HEK293 (cell line): Measurements from ENCODE around the gene AUP1.

Experiments used
- CTCF ChIA-PET: fragments of 350-600 bp; formaldehyde crosslinking; extraction: SDS; loops from one replicate; lab custom pipeline; 2021; ENCODE audit warnings: antibody characterized with exemption; lab: Yijun Ruan, JAX
- POLR2A ChIA-PET: fragments of 300-600 bp; formaldehyde crosslinking; extraction: SDS; loops from one replicate; lab custom pipeline; 2020; ENCODE audit warnings: antibody characterized with exemption, inconsistent platforms; lab: Yijun Ruan, JAX
- H3K27ac ChIP-seq: fragments of 200-500 bp; sonication (Bioruptor generic); 2 replicates; pipeline ENCODE4 v1.5.1; 2014; ENCODE audit warnings: low read depth, low read length, control low read depth, inconsistent platforms; ENCODE audit errors: extremely low read depth
- H3K36me3 ChIP-seq, 2 experiments: fragments of 200-500 bp in 1 of 2; sonication (Bioruptor generic) in 1 of 2; 1 replicate in 1 of 2; 2 replicates in 1 of 2; pipeline ENCODE4 v1.5.1; 2014 to 2017; ENCODE audit warnings: inconsistent platforms in 2 of 2, low read length in 2 of 2; ENCODE audit not compliant: control insufficient read depth in 2 of 2, insufficient read depth in 1 of 2
- H3K4me1 ChIP-seq: fragments of 200-500 bp; sonication (Bioruptor generic); 2 replicates; pipeline ENCODE4 v1.5.1; 2014; ENCODE audit warnings: mild to moderate bottlenecking, low read length, inconsistent platforms; ENCODE audit not compliant: control insufficient read depth, insufficient read depth
- H3K4me3 ChIP-seq: 2 replicates; pipeline ENCODE4 v1.5.1; 2011; ENCODE audit warnings: low read depth, mild to moderate bottlenecking, control low read depth, low read length, moderate library complexity
- H3K9me3 ChIP-seq: fragments of 200-500 bp; sonication (Bioruptor generic); 2 replicates; pipeline ENCODE4 v1.5.1; 2014; ENCODE audit warnings: low read depth, low read length, inconsistent platforms; ENCODE audit not compliant: control insufficient read depth, insufficient read depth
- BCL11B ChIP-seq: fragments of 450-650 bp; formaldehyde crosslinking; IDR thresholded peaks from 2 replicates; pipeline ENCODE4 v1.5.1; 2016; ENCODE audit warnings: low read depth, missing biosample characterization, missing genetic modification characterization
- GFI1B ChIP-seq: fragments of 450-650 bp; formaldehyde crosslinking; IDR thresholded peaks from 2 replicates; pipeline ENCODE4 v1.5.1; 2016; ENCODE audit warnings: missing biosample characterization, missing genetic modification characterization
- GLI2 ChIP-seq: fragments of 450-650 bp; formaldehyde crosslinking; IDR thresholded peaks from 2 replicates; pipeline ENCODE4; 2017; ENCODE audit warnings: missing biosample characterization, missing genetic modification characterization, low read depth, borderline replicate concordance
- GLIS2 ChIP-seq: fragments of 450-650 bp; formaldehyde crosslinking; IDR thresholded peaks from 2 replicates; pipeline ENCODE4 v1.5.1; 2016; ENCODE audit warnings: missing biosample characterization, missing genetic modification characterization
- TRIM28 ChIP-seq: IDR thresholded peaks from 2 replicates; pipeline ENCODE4 v1.6.1; 2011; ENCODE audit warnings: low read length, control low read depth, borderline replicate concordance
- ZNF146 ChIP-seq: fragments of 450-650 bp; formaldehyde crosslinking; IDR thresholded peaks from 2 replicates; pipeline ENCODE4 v1.5.1; 2016; ENCODE audit warnings: missing biosample characterization, missing genetic modification characterization
- ZNF155 ChIP-seq: fragments of 450-650 bp; formaldehyde crosslinking; IDR thresholded peaks from 2 replicates; pipeline ENCODE4 v1.5.1; 2016; ENCODE audit warnings: missing biosample characterization, missing genetic modification characterization
- ZNF16 ChIP-seq: fragments of 450-650 bp; formaldehyde crosslinking; IDR thresholded peaks from 2 replicates; pipeline ENCODE4 v1.5.1; 2016; ENCODE audit warnings: low read depth, missing biosample characterization, missing genetic modification characterization
- ZNF2 ChIP-seq: fragments of 450-650 bp; formaldehyde crosslinking; IDR thresholded peaks from 2 replicates; pipeline ENCODE4 v1.5.1; 2016; ENCODE audit warnings: missing biosample characterization, missing genetic modification characterization
- ZNF23 ChIP-seq: fragments of 450-650 bp; formaldehyde crosslinking; IDR thresholded peaks from 2 replicates; pipeline ENCODE4 v1.5.1; 2016; ENCODE audit warnings: missing biosample characterization, missing genetic modification characterization, borderline replicate concordance
- ZNF416 ChIP-seq: fragments of 450-650 bp; formaldehyde crosslinking; IDR thresholded peaks from 2 replicates; pipeline ENCODE4 v1.5.1; 2016; ENCODE audit warnings: missing biosample characterization, missing genetic modification characterization
- ZNF426 ChIP-seq: fragments of 450-650 bp; formaldehyde crosslinking; IDR thresholded peaks from 2 replicates; pipeline ENCODE4 v1.5.1; 2017; ENCODE audit warnings: missing biosample characterization, missing genetic modification characterization, mild to moderate bottlenecking, inconsistent platforms, moderate library complexity
- ZNF558 ChIP-seq: fragments of 450-650 bp; formaldehyde crosslinking; IDR thresholded peaks from 2 replicates; pipeline ENCODE4 v1.5.1; 2016; ENCODE audit warnings: missing biosample characterization, missing genetic modification characterization
- ZNF585B ChIP-seq: fragments of 450-650 bp; formaldehyde crosslinking; IDR thresholded peaks from 2 replicates; pipeline ENCODE4 v1.5.1; 2016; ENCODE audit warnings: missing biosample characterization, missing genetic modification characterization
- ZNF624 ChIP-seq: fragments of 450-650 bp; formaldehyde crosslinking; IDR thresholded peaks from 2 replicates; pipeline ENCODE4 v1.5.1; 2017; ENCODE audit warnings: missing biosample characterization, missing genetic modification characterization
- ZNF639 ChIP-seq: fragments of 450-650 bp; formaldehyde crosslinking; IDR thresholded peaks from 2 replicates; pipeline ENCODE4 v1.5.1; 2016; ENCODE audit warnings: missing biosample characterization, missing genetic modification characterization
- ZNF747 ChIP-seq: fragments of 450-650 bp; formaldehyde crosslinking; IDR thresholded peaks from 2 replicates; pipeline ENCODE4 v1.5.1; 2016; ENCODE audit warnings: missing biosample characterization, missing genetic modification characterization
- ZNF791 ChIP-seq: fragments of 450-650 bp; formaldehyde crosslinking; IDR thresholded peaks from 2 replicates; pipeline ENCODE4 v1.5.1; 2016; ENCODE audit warnings: missing biosample characterization, missing genetic modification characterization
- ZSCAN16 ChIP-seq: fragments of 450-650 bp; formaldehyde crosslinking; IDR thresholded peaks from 2 replicates; pipeline ENCODE4 v1.5.1; 2016; ENCODE audit warnings: missing biosample characterization, missing genetic modification characterization
- TF ChIP-seq, protein P1 (sequence below): fragments of 450-650 bp; formaldehyde crosslinking; IDR thresholded peaks from 2 replicates; pipeline ENCODE4 v1.5.1; 2017; ENCODE audit warnings: missing biosample characterization, missing genetic modification characterization
- TF ChIP-seq, protein P2 (sequence below): fragments of 450-650 bp; IDR thresholded peaks from 2 replicates; pipeline ENCODE4 v1.5.1; 2018; ENCODE audit warnings: missing biosample characterization, missing genetic modification characterization
- TF ChIP-seq, protein P3 (sequence below): fragments of 450-650 bp; formaldehyde crosslinking; IDR thresholded peaks from 2 replicates; pipeline ENCODE4 v1.5.1; 2016; ENCODE audit warnings: missing biosample characterization, missing genetic modification characterization

The AUP1 gene

DNA sequence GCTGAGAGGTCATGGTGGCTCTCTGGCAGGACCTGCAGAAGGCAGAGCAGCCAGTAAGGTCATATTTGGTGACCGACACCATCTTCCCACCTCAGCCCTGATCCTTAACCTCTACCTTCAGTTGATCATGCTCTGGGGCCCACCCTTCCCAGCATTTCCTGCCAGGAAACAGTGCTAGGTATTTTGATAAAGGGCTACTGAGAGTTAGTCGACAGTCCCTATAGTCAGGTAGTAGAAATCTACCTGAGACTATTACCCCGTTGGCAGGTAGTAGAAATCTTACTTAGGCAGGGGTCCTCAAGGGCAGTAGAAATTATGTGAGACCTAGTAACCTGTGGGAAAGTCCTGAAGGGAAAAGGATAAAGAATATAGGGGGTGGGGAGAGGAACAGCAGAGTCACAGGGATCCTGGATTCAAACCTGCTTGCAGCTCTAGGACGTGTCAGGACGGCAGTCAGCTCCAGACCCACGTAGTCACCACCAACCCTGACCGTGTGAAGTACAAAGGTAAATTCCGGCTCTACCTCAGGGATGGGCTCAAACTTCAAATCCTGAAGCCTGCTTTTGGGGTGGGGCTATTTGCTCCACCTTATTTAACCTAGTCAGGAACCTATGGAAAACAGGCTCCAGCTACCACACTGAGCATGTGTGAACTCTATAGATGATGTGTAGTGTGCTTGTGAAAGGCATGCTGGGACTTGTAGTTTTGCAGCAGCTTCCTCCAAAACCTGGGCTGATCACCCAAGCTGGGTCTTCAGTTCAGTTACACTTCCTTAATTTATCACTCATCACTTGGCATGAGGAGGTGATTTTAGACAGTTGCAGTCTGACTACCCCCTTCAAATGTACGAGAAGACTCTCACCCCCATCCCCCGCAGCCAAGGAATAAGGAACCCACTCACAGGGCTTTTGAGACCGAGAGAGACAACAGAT is 3.5 kb downstream of the AUP1 start, which contains the start of gene DQX1 (continued):
- TF ChIP-seq ZNF639 (tag by site-specific recombination) (no peak), TRIM28 (peak; percentile 65; the same call in 1 of the 2 replicates)

- POLR2A ChIA-PET, result interaction anchor here (1.0 to 1.4 kb wide), 3 partner anchors 17 to 51 kb away, joined by 5 to 9 read pairs (median 6); partner anchors contain the start of genes CCDC142, PCGF1 and TTC31
Observed at GRCh38 chr2:74524955-74525716, 4.4 kb downstream of the AUP1 start.

More at GRCh38 chr2:74524955-74525716, 4.4 kb downstream of the AUP1 start:
- no peak for TF ChIP-seq ZNF558 (tag by site-specific recombination)
- TF ChIP-seq ZNF23 (tag by site-specific recombination), result no peak
- TF ChIP-seq, protein P1, sequence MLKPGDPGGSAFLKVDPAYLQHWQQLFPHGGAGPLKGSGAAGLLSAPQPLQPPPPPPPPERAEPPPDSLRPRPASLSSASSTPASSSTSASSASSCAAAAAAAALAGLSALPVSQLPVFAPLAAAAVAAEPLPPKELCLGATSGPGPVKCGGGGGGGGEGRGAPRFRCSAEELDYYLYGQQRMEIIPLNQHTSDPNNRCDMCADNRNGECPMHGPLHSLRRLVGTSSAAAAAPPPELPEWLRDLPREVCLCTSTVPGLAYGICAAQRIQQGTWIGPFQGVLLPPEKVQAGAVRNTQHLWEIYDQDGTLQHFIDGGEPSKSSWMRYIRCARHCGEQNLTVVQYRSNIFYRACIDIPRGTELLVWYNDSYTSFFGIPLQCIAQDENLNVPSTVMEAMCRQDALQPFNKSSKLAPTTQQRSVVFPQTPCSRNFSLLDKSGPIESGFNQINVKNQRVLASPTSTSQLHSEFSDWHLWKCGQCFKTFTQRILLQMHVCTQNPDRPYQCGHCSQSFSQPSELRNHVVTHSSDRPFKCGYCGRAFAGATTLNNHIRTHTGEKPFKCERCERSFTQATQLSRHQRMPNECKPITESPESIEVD (tag by site-specific recombination), result no peak
- TF ChIP-seq ZSCAN16 (tag by site-specific recombination), result no peak
- TF ChIP-seq GFI1B, result no peak
- TF ChIP-seq ZNF146, result no peak
- TF ChIP-seq ZNF155 (tag by site-specific recombination), result no peak
- no peak for TF ChIP-seq ZNF426 (tag by site-specific recombination)
- no peak for TF ChIP-seq ZNF791 (tag by site-specific recombination)
- TF ChIP-seq ZNF624 (tag by site-specific recombination), result no peak
- TF ChIP-seq ZNF2 (tag by site-specific recombination), result no peak
- no peak for TF ChIP-seq ZNF416 (tag by site-specific recombination)
- TF ChIP-seq, protein P2, sequence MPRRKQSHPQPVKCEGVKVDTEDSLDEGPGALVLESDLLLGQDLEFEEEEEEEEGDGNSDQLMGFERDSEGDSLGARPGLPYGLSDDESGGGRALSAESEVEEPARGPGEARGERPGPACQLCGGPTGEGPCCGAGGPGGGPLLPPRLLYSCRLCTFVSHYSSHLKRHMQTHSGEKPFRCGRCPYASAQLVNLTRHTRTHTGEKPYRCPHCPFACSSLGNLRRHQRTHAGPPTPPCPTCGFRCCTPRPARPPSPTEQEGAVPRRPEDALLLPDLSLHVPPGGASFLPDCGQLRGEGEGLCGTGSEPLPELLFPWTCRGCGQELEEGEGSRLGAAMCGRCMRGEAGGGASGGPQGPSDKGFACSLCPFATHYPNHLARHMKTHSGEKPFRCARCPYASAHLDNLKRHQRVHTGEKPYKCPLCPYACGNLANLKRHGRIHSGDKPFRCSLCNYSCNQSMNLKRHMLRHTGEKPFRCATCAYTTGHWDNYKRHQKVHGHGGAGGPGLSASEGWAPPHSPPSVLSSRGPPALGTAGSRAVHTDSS (tag by site-specific recombination), result no peak
- TF ChIP-seq, protein P3, sequence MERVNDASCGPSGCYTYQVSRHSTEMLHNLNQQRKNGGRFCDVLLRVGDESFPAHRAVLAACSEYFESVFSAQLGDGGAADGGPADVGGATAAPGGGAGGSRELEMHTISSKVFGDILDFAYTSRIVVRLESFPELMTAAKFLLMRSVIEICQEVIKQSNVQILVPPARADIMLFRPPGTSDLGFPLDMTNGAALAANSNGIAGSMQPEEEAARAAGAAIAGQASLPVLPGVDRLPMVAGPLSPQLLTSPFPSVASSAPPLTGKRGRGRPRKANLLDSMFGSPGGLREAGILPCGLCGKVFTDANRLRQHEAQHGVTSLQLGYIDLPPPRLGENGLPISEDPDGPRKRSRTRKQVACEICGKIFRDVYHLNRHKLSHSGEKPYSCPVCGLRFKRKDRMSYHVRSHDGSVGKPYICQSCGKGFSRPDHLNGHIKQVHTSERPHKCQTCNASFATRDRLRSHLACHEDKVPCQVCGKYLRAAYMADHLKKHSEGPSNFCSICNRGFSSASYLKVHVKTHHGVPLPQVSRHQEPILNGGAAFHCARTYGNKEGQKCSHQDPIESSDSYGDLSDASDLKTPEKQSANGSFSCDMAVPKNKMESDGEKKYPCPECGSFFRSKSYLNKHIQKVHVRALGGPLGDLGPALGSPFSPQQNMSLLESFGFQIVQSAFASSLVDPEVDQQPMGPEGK (tag by site-specific recombination), result no peak
- no peak for TF ChIP-seq ZNF16 (tag by site-specific recombination)
- no peak for TF ChIP-seq BCL11B (tag by site-specific recombination)
- no peak for TF ChIP-seq GLI2 (tag by site-specific recombination)
- TF ChIP-seq GLIS2, result no peak
- no peak for TF ChIP-seq ZNF747 (tag by site-specific recombination)
- no peak for TF ChIP-seq ZNF585B (tag by site-specific recombination)
- Histone ChIP-seq H3K9me3 (no peaks in the 10 kb centered on the region), H3K36me3 (peaks cover 7 to 36% of the 10 kb centered on the region in 2 experiments; a peak in 1 of 3 replicates), H3K4me1 (no peaks in the 10 kb centered on the region; the same call in 1 of the 2 replicates), H3K4me3 (no peak overlapping the region), H3K27ac (no peak overlapping the region)
- CTCF ChIA-PET, result interaction anchor here (1.3 kb wide), 1 partner anchor 19 kb away, joined by 5 read pairs; no protein-coding TSS in a partner anchor
